GM21737 (cell line): ENCODE measurements around the gene TOX2.
"Not testable (repeated sequence)": the region's sequence is repeated elsewhere in the genome, so short reads cannot be mapped to it uniquely, and the experiment has no call there.

Experiments used
- ATAC-seq: cut with Tn5 transposase; IDR thresholded peaks from one replicate; pipeline ENCODE4 v1.9.1; 2021; ENCODE audit warnings: mild to moderate bottlenecking, moderate library complexity; ENCODE audit not compliant: unreplicated experiment

Gene TOX2

GRCh38 chr20:44029848-44030230, 115.2 kb downstream of the TOX2 start:
- no peak for ATAC-seq

GRCh38 chr20:44030394-44030793, 115.7 kb downstream of the TOX2 start:
- ATAC-seq = no peak

- ATAC-seq = no peak
Observed at GRCh38 chr20:44031001-44031574, 116.4 kb downstream of the TOX2 start.

GRCh38 chr20:44031781-44032582, 117.3 kb downstream of the TOX2 start:
- ATAC-seq = no peak

- no peak for ATAC-seq
Observed at GRCh38 chr20:44032583-44033331, 118.1 kb downstream of the TOX2 start.

GRCh38 chr20:44033344-44033743, 118.7 kb downstream of the TOX2 start:
- no peak for ATAC-seq

GRCh38 chr20:44033873-44034272, 119.2 kb downstream of the TOX2 start:
- ATAC-seq = no peak

GRCh38 chr20:44034451-44034850, 119.8 kb downstream of the TOX2 start:
- ATAC-seq = no peak

- ATAC-seq = no peak
Observed at GRCh38 chr20:44034965-44035635, 120.4 kb downstream of the TOX2 start.

GRCh38 chr20:44035924-44036323, 121.3 kb downstream of the TOX2 start:
- no peak for ATAC-seq

- ATAC-seq = no peak
Observed at GRCh38 chr20:44036441-44036840, 121.8 kb downstream of the TOX2 start.

GRCh38 chr20:44038681-44039123, 124.0 kb downstream of the TOX2 start:
- ATAC-seq = no peak

GRCh38 chr20:44039147-44039546, 124.5 kb downstream of the TOX2 start:
- no peak for ATAC-seq

- ATAC-seq = no peak
Observed at GRCh38 chr20:44039741-44040140, 125.1 kb downstream of the TOX2 start.

GRCh38 chr20:44040202-44040915, 125.7 kb downstream of the TOX2 start:
- ATAC-seq = no peak

- no peak for ATAC-seq
Observed at GRCh38 chr20:44041001-44041400, 126.3 kb downstream of the TOX2 start.

- ATAC-seq = not testable (repeated sequence)
Observed at GRCh38 chr20:44044712-44045111, 130.1 kb downstream of the TOX2 start.

- ATAC-seq = no peak
Observed at GRCh38 chr20:44050327-44050726, 135.7 kb downstream of the TOX2 start.

- ATAC-seq = no peak
Observed at GRCh38 chr20:44050925-44051660, 136.4 kb downstream of the TOX2 start.

- no peak for ATAC-seq
Observed at GRCh38 chr20:44051661-44052000, 137.0 kb downstream of the TOX2 start.
